SK-N-SH (cell line): ENCODE measurements around the gene DCLK1.
"Not testable (repeated sequence)": the region's sequence is repeated elsewhere in the genome, so short reads cannot be mapped to it uniquely, and the experiment has no call there.

Experiments used
- CHD2 ChIP-seq: fragments of 150-350 bp; IDR thresholded peaks from 2 replicates; pipeline ENCODE4 v1.6.1; 2018; ENCODE audit warnings: low read length; ENCODE audit not compliant: partially characterized antibody
- EP300 ChIP-seq, 2 experiments: IDR thresholded peaks; 2 replicates each; pipeline versions ENCODE4 v1.4.0 to v1.6.1; 2012; ENCODE audit warnings: borderline replicate concordance in 1 of 2, low read depth in 1 of 2, low read length in 1 of 2
- FOXM1 ChIP-seq: IDR thresholded peaks from 2 replicates; pipeline ENCODE4 v1.4.0; 2012; ENCODE audit warnings: low read depth, mild to moderate bottlenecking
- MEF2A ChIP-seq: IDR thresholded peaks from 2 replicates; pipeline ENCODE4 v1.4.0; 2012; ENCODE audit warnings: low read depth, borderline replicate concordance
- MXI1 ChIP-seq: IDR thresholded peaks from 2 replicates; pipeline ENCODE4 v1.6.1; 2012; ENCODE audit warnings: mild to moderate bottlenecking, low read depth, low read length, improper control_type of control experiment
- NRF1 ChIP-seq: IDR thresholded peaks from 2 replicates; pipeline ENCODE4 v1.6.1; 2012; ENCODE audit warnings: low read depth, mild to moderate bottlenecking, low read length
- POLR2AphosphoS5 ChIP-seq: IDR thresholded peaks from 2 replicates; pipeline ENCODE4 v1.6.1; 2012; ENCODE audit warnings: low read depth, low read length
- SIN3A ChIP-seq: IDR thresholded peaks from 2 replicates; pipeline ENCODE4 v1.6.1; 2012; ENCODE audit warnings: low read depth, mild to moderate bottlenecking, low read length, moderate library complexity, borderline replicate concordance
- TF ChIP-seq, protein P1 (sequence below): fragments of 200-600 bp; sonication (generic); IDR thresholded peaks from 2 replicates; pipeline ENCODE4 v1.6.1; 2017; ENCODE audit warnings: antibody characterized with exemption, mild to moderate bottlenecking, moderate library complexity
- TF ChIP-seq, protein P2 (sequence below): IDR thresholded peaks from 2 replicates; pipeline ENCODE4 v1.6.1; 2012; ENCODE audit warnings: mild to moderate bottlenecking, low read depth, low read length, moderate library complexity

DNA sequence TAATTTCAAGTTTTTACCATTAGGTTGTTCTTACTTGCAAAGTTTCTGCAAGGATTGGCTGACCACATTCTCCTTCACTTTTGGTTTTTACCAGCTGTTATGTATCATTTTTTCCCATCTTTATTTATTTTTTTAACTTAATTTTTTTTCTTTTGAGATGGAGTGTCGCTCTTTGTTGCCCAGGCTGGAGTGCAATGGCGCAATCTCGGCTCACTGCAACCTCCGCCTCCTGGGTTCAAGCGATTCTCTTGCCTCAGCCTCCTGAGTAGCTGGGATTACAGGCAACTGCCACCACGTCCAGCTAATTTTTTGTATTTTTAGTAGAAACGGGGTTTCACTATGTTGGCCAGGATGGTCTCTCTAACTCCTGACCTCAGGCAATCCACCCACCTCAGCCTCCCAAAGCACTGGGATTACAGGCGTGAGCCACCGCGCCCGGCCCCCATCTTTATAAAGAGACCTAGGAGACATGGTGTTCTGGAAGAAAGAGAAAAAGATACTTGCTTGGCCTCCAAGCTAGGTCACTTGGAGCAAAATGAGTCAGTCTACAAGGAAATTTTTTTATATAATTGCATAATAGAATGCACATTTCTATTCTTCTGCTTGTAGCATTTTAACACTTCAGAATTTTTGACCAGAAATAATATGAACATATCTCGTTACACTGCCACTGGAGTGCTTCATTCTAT is 60.5 kb downstream of the DCLK1 start:
- TF ChIP-seq CHD2; MXI1; NRF1; SIN3A; FOXM1; POLR2AphosphoS5; MEF2A; EP300 (IDR thresholded peaks at IDR 0.05; ENCODE audit: borderline replicate concordance in 1 of 2, low read depth in 1 of 2, low read length in 1 of 2): not testable (repeated sequence)
- TF ChIP-seq, protein P1, sequence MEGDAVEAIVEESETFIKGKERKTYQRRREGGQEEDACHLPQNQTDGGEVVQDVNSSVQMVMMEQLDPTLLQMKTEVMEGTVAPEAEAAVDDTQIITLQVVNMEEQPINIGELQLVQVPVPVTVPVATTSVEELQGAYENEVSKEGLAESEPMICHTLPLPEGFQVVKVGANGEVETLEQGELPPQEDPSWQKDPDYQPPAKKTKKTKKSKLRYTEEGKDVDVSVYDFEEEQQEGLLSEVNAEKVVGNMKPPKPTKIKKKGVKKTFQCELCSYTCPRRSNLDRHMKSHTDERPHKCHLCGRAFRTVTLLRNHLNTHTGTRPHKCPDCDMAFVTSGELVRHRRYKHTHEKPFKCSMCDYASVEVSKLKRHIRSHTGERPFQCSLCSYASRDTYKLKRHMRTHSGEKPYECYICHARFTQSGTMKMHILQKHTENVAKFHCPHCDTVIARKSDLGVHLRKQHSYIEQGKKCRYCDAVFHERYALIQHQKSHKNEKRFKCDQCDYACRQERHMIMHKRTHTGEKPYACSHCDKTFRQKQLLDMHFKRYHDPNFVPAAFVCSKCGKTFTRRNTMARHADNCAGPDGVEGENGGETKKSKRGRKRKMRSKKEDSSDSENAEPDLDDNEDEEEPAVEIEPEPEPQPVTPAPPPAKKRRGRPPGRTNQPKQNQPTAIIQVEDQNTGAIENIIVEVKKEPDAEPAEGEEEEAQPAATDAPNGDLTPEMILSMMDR: not testable (repeated sequence)
- TF ChIP-seq, protein P2, sequence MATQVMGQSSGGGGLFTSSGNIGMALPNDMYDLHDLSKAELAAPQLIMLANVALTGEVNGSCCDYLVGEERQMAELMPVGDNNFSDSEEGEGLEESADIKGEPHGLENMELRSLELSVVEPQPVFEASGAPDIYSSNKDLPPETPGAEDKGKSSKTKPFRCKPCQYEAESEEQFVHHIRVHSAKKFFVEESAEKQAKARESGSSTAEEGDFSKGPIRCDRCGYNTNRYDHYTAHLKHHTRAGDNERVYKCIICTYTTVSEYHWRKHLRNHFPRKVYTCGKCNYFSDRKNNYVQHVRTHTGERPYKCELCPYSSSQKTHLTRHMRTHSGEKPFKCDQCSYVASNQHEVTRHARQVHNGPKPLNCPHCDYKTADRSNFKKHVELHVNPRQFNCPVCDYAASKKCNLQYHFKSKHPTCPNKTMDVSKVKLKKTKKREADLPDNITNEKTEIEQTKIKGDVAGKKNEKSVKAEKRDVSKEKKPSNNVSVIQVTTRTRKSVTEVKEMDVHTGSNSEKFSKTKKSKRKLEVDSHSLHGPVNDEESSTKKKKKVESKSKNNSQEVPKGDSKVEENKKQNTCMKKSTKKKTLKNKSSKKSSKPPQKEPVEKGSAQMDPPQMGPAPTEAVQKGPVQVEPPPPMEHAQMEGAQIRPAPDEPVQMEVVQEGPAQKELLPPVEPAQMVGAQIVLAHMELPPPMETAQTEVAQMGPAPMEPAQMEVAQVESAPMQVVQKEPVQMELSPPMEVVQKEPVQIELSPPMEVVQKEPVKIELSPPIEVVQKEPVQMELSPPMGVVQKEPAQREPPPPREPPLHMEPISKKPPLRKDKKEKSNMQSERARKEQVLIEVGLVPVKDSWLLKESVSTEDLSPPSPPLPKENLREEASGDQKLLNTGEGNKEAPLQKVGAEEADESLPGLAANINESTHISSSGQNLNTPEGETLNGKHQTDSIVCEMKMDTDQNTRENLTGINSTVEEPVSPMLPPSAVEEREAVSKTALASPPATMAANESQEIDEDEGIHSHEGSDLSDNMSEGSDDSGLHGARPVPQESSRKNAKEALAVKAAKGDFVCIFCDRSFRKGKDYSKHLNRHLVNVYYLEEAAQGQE: not testable (repeated sequence)
